Activated gamma-delta T cell (primary cell): ENCODE results near the gene USP48.
"Not testable (repeated sequence)": the region's sequence is repeated elsewhere in the genome, so short reads cannot be mapped to it uniquely, and the experiment has no call there.

Experiments used
- DNase-seq: peaks from one replicate; lab custom pipeline; 2025; lab: John Stamatoyannopoulos, UW

The USP48 gene

DNA sequence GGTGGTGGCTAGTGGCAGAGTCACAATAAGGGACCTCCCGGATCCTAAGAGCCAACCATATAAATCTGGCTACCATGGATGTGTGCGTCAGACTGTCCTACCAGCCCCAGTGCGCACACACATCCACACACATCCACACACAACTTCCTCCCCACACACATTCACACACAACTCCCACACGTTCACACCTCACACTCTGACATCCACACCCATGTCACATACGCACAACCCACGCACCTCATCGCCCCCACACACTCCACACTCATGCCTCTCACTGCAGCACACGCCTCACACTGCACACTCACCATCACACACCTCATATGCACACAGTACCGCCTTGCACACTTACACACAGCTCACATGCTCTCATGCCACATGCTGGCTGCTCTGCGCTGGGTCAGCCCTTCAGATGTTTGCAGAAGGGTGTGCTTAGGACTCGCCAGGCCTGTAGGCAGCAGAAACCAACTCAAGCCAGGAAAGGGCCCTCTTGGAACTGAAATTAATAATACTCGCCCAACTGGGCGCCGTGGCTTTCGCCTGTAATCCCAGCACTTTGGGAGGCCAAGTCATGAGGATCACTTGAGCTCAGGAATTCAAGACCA is 32.1 kb upstream of the USP48 start:
- no peak for DNase-seq

DNA sequence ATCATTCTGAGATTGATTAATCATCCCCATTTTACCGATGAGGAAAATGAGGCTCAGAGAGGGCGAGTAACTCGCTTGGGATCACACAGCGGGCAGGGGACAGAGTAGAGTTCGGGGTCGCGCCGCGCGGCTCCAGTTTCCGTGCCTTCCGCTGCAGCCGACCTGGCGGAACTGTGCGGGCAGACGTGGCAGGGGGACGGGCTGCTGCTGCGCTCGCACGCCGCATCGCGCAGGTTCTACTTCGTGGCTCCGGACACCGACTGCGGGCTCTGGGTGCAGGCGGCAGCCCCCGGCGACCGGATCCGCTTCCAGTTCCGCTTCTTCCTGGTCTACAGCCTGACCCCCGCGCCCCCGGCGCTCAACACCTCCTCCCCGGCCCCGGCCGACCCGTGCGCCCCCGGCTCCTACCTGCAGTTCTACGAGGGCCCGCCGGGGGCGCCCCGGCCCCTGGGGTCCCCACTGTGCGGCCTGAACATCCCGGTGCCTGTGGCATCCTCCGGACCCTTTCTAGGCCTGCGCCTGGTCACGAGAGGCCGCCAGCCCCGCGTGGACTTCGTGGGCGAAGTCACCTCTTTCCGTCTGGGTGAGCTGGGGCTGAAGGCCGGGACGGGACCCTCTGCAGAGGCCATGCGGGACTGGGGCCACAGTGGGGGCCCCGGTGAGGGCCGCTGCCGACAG is 31.4 kb upstream of the USP48 start:
- DNase-seq: no peak

DNA sequence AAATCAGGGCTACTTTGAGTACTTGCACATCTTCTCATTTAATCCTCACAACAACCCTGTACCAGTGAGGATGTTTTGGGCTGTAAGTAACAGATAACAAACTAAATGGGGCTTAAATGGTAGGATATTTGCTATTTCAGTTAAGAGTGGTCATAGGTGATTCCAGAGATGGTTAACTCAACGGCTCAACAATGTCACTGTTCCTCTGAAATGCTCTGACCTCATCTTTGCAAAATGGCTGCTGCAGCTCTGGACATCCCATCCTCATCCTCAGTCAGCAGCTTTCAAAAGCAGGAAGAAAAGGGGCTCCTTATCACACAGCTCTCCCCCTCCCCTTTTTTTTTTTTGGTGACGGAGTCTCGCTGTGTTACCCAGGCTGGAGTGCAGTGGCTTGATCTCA is 30.6 kb upstream of the USP48 start:
- DNase-seq: no peak

DNA sequence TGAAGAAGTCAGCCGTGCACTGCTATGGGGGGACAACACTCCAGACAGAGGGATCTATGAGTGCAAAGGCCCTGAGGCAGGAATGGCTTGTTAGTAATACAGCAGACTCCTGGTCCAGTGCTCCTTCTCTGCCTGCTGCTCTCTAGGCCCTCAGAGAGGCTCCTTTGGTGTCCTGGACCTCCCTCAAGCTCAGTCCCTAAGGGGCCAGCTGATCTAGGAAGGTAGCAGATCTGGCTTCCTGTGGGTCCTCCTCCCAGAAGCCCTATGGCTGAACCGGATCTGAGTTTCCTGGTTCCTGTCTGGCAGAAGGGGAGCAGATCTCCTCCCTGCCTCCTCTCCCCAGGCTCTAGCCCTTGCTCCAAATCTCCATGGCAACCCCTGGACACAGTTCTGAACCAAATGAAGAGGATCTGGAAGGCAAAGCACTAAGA is 28.9 kb upstream of the USP48 start, which contains the start of gene LDLRAD2:
LDLRAD2 (plus strand) TSS at position 391 of the 431 bp plus-strand sequence. CDS start 187 bp downstream, outside the sequence.
- no peak for DNase-seq

DNA sequence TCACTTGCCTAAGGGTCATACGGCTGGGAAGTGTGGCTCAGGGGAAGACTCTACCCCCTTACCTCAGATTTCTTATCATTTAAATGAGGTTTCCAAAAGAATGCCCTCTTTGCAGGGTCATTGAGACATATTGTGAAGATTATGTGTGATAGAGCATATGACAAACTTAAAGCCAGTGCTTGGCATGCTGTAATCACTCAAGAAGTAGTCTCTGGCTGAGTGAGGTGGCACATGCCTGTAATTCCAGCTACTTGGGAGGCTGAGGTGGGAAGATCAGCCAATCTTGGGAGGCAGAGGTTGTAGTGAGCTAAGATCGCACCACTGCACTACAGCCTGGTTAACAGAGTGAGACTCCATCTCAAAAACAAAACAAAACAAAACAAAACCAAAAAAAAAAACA is 21.6 kb upstream of the USP48 start:
- no peak for DNase-seq

DNA sequence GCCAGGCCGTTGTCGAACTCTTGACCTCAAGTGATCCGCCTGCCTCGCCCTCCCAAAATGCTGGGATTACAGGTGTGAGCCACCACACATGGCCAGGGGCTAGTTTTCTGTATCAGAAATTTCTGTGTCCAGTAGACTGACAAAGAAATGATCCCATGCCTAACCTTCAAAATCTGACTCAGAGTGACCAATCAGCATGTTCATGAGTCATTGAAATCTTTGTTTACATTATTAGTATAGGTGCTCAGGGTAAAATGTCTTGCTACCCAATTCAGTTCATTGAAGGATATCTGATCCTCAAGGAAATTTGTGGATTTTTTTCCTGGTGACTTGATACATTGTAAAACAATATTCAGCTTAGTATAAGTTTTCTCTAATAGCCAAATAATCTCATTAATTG is 18.2 kb upstream of the USP48 start:
- no peak for DNase-seq

DNA sequence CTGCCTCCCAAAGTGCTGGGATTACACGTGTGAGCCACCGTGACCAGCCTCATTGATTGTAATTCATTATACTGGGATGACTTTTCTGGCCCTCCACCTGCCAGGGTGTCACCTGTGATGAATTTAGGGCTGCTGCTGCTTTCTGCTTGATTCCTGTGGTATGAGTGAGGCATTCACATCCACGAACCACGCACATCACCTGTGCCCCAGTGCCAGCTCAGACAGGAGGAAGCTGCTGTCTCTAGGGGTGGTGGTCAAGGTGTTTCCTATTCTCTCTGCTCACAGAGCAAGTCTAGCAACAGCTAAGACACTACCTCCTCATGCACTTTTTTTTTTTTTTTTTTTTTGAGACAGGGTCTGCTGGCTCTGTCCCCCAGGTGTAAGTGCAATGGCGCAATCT is 16.8 kb upstream of the USP48 start:
- no peak for DNase-seq

DNA sequence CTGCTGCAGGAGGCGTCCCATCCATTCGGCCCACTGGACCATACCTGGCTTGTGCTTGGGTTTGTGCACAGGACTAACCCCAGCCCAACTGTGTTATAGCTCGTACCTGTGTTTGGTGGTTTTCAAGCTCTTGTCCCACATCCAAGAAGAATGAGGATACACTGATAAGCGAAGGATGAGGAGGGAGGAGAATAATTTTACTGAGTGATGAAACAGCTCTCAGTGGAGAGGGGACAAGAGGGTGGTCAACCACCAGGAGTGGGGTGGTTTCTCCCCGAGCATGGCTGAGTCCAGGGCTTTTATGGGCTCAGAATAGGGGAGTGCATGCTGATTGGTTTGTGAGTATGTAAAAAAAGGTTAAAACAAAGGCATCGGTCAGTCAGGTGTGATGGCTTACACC is 12.1 kb upstream of the USP48 start:
- DNase-seq: no peak

DNA sequence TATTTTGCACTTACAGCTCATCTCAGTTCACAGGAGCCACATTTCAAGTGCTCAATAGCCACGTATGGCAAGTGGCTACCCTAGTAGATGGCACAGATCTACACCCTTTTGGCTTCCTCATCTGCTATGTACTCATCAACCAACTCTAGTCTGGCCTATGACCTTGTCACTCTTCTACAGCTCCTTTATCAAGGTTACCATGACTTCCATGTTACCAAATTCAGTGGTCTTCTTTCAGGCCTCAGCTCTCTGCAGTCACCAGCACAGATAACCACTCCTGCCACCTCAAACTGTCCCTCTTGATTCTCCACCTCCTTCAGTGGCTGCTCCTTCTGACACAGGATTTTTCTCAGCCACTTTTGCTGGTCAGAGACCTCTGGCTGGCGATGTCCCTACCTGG is 11.7 kb upstream of the USP48 start:
- no peak for DNase-seq

DNA sequence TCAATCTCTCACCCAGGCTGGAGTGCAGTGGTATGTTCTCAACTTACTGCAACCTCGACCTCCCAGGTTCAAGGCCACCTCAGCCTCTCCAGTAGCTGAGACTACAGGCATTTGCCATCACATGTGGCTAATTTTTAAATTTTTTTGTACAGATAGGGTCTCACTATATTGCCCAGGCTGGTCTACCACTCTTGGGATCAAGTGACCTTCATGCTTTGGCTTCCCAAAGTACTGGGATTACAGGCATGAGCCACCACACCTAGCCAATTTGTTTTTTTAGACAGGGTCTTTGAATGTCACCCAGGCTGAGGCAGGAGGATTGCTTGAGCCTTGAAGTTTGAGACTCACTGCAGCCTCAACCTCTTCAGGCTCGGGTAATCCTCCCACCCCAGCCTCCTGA is 10.2 kb upstream of the USP48 start:
- no peak for DNase-seq

DNA sequence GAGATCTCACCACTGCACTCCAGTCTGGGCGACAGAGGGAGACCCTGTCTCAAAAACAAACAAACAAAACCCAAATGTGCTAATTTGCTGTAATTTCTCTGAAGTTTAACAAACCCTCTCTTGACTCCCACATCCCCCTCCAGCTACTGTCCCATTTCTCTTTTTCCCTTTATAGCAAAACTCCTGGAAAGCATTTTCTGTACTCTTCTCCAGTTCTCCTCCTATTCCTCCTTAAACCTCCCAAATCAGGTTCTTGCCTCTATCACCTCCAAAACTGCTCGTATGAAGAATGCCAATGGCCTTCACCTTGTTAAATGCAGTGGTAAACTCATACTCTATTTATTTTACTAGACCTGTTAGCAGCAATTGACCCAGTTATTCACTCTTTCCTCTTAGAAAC is 3.7 kb upstream of the USP48 start:
- DNase-seq: no peak

DNA sequence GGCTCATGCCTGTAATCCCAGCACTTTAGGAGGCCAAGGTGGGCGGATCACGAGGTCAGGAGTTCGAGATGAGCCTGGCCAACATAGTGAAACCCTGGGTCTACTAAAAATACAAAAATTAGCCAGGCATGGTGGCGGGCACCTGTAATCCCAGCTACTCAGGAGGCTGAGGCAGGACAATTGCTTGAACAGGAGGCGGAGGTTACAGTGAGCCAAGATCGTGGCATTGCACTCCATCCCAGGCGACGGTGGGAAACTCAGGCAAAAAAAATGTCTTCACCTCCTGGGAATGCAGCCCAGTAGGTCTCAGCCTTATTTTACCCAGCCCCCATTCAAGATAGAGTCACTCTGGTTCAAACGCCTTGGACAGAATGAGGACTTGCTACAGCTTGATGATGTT is 2.8 kb upstream of the USP48 start:
- DNase-seq: not testable (repeated sequence)

DNA sequence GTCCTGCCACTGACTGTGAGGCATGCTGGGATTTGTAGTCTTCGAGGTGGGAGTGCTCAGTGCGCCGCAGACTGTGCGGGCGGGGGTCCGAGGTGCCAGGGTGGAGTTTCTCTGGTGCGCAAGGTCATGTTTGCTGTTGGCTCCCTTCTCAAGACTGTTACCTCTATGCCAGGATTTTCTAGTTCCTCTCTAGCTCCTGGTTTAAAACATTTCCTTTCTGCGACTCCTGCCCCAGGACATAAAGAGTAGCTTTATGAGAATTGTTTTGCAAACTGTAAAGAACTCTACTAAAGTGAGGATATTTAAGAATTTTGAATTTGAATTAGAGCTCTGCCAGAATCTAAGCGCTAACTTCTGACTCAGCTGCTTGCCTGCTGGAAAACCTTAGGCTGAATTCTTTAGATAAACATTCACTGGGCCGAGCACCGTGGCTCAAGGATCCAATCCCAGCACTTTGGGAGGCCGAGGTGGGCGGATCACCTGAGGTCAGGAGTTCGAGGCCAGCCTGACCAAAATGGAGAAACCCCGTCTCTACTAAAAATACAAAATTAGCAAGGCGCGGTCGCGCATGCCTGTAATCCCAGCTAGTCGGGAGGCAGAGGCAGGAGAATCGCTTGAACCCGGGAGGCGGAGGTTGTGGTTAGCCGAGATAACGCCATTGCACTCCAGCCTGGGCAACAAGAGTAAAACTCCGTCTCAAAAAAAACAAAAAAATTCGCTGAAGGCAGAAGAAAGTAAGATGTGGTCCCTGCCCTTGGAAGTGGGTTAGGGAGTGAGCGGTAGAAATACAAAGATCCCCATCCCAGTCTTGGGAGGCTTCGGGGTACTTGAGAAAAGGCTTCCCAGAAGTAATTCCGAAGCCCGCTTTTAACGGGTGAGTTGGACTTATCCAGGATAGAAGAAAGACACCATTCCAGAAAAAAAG is 992 bp upstream of the USP48 start:
- DNase-seq: no peak

DNA sequence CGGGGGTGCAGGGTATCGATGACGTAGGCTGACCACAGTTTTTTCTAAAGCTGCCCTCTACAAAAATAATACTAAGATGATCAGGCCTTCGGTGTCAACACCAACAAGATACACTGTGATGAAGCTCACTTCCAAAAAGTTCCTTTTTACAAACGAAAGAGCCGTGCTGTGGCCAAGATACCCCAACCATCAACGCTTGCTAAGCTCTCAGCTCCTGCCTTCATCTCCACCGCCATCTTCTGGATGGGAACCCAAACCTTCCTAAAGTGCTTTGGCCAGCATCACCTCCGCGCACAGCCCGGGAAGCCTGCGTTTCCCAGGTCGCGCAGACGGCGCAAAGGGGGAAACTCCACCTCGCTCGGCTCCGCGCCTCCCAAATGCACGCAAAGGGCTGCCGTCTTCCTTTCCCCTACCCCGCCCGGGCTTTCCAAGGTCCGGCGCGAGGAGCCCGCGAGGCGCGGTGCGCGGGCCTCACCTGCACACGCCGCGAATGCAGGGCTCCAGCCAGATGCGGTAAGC is 541 bp downstream of the USP48 start:
- DNase-seq: peak; percentile 52

DNA sequence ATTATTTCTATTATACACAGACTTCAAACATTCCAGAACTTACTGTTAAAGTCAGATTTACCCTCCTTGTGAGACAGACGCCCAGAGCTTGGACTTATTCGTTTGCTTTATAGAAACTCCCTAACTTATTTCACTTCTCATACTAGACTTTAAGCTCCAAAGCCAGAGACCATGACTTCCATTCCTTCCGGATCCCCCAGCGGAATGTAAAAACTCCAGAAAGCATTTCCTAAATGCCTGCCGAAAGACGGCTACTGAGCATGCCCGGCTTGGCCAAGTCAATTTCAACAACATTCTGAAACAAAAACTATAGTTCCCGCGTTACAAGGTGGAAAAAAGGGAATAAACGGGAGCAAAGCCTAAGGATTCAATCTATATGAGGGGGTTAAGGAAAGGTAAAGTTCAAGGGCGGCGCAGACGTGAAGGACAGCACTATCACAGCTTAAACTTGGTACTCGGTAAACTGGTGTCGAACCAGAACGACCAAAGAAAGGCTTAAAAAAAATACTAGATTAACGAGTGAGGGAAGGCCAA is 1.1 kb downstream of the USP48 start:
- no peak for DNase-seq

DNA sequence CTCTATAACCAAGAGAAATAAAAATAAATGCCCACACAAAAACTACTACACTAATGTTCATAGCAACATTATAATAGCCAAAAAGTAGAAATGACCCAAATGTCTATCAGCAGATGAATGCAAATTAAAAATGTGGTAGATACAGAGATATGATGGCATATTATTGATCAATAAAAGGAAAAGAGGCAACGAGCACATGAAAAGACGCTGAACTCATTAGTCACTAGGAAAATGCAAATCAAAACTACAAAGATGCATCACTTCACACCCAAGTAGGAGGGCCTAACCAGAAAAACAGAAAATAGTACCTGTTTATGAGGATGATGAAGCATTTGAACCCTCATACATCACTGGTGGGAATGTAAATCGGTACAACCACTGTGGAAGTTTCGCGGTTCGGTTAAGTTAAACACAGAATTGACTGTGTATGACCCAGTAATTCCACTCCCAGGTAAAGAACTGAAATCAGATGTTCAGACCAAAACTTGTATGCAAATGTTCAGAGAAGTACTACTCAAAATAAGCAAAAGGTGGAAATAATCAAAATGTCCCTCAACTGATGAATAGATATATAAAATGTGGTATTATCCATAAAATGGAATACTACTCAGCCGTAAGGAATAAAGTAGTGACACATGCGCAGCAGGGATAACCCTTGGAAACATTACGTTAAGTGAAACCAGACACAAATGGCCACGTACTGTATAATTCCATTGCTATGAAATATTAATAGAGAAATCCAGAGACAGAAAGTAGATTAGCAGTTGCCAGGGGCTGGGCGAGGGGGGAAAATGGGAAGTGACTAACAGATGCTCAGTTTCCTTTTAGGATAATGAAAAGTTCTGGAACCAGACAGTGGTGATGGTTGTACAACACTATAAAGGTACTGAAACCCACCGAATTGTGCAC is 3.1 kb downstream of the USP48 start:
- DNase-seq: no peak

DNA sequence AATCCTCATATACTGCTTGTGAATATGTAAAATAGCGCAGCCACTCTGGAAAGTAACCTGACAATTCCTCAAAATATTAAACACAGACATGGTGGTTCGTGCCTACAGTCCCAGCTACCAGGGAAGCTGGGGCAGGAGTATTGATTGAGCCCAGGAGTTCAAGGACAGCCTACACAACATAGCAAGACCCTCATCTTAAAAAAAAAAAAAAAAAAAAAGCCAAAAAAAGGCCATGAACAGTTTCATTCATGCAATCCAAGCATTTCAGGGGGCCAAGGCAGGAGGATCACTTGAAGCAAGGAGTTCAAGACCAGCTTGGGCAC is 4.6 kb downstream of the USP48 start:
- DNase-seq: no peak

DNA sequence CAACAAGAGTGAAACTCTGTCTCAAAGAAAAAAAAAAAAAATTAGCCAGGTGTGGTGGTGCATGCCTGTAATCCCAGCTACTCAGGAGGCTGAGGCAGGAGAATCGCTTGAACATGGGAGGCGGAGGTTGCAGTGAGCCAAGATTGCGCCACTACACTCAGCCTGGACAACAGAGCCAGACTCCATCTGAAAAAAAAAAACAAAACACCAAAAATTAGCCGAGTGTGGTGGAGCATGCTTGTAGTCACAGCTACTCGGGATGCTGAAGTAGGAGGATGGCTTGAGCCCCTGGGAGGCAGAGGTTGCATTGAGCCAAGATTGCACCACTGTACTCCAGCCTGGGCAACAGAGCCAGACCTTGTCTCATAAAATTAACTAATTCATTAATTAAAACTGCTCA is 6.0 kb downstream of the USP48 start:
- DNase-seq: not testable (repeated sequence)

DNA sequence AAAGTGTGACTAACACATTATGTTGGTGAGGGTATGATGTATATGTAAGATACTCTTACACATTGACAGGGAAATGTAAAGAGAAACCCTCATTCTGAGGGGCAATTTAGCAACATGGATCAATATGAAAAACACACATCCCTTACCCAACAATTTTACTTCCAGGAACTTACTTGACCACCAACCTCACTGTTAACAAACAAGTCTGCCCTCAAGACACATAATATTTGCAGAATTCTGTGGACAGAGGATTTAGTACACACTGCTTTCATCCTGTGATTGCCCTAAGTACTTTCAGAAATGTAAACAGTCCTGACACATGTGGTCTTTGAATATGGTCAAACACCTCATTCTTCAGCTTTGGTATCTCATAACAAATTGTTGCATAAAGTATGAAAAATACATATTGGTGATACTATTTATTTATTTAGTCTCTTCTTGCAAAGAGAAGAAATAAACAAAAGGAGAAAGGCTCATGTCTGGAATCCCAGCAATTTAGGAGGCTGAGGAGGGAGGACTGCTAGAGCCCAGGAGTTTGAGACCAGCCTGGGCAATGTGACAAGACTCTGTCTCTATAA is 6.9 kb downstream of the USP48 start:
- DNase-seq: no peak

DNA sequence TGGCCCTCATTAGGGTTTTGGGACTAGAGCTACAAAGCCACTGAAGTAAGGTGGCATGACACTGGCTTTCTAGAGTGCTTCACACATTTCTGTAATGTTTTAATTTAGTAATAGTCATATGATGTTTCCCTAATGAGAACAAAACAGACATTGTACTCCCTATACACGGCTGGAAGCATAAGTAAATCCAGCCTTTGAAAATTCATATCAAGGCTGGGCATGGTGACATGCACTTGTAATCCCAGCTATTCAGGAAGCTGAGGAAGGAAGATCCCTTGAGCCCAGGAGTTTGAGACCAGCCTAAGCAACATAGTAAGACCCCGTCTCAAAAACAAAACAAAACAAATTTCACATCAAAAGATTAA is 7.4 kb downstream of the USP48 start:
- no peak for DNase-seq
